LNCaP clone FGC (cell line): ENCODE measurements around the gene DNM3.

Source experiments
- DNase-seq: peaks from one replicate; pipeline ENCODE4 v3.0.0-alpha.2; 2011; ENCODE audit warnings: low read depth
- H3K4me3 ChIP-seq: 2 replicates; pipeline ENCODE4 v1.5.1; 2011; ENCODE audit warnings: mild to moderate bottlenecking, low read depth, low read length, control low read depth
- CTCF ChIP-seq: IDR thresholded peaks from 2 replicates; pipeline ENCODE4 v1.5.1; 2012; ENCODE audit warnings: mild to moderate bottlenecking; ENCODE audit not compliant: control insufficient read depth, insufficient read depth; ENCODE audit errors: extremely low read depth

The DNM3 gene

GRCh38 chr1:172251486-172251885 is 410.2 kb downstream of the DNM3 start:
- TF ChIP-seq CTCF, result no peak
- no peak overlapping the region for H3K4me3 ChIP-seq
- no peak for DNase-seq

DNA sequence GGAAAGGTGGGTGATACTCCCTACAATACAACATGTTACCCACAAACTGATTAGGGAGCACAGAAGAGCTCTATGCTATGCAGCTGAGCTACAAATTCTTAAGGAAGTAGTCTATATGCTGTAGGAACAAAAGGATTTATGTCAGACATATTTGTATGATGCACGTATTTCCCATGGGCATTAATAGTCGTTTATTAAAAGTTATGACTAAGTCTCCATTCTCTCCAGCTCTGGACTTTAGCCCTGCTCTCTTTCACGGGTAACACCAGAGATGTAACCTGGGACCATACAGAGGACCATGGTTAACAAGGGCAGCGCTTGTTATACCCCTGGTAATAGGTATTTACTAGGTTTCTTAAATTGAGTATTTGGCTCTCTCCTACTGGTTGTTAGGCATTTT is 411.0 kb downstream of the DNM3 start:
- no peak overlapping the region for H3K4me3 ChIP-seq
- DNase-seq, result no peak
- TF ChIP-seq CTCF, result no peak

- no peak for TF ChIP-seq CTCF
Observed at GRCh38 chr1:172252958-172253357, 411.7 kb downstream of the DNM3 start.

DNA sequence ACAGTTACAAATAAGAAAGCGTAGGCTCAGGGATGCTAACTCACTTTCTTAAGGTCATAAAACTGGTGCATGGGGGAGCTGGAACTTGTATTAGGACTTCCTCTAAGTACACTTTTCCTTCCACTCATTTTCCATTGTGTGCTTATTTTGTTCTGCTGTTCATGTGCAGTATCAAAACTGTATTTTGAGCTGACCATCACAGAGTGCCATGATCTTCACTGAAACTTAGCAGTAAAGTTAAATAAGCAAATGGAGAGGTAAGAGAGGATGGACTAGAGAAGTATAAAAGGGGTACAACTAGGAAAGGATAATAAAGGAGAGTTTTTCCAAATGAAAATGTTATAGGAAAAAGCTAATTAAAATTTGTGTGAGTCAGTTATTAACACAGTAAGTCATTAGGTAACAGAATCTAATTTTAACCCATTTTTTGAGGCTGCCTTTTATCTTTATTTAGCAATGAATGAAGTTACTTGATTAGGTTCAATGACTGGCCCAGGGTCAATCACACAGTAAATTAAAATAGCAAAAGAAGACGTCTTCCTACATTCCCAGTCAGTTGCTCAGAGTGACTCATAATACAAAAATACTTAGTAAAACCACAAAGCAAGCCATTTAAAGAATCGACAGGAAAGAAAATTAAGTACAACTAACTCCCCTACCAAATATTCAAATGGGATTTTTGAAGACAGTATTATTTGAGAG is 413.4 kb downstream of the DNM3 start:
- DNase-seq, result no peak
- H3K4me3 ChIP-seq, result no peak overlapping the region
- TF ChIP-seq CTCF, result no peak

More at GRCh38 chr1:172252958-172253357, 411.7 kb downstream of the DNM3 start:
- DNase-seq, result no peak
- no peak overlapping the region for H3K4me3 ChIP-seq

- TF ChIP-seq CTCF, result no peak
- H3K4me3 ChIP-seq, result no peak overlapping the region
- DNase-seq, result no peak
Observed at GRCh38 chr1:172255223-172255560, 413.9 kb downstream of the DNM3 start.

GRCh38 chr1:172265905-172266304 is 424.6 kb downstream of the DNM3 start:
- H3K4me3 ChIP-seq, result no peak overlapping the region
- DNase-seq, result no peak
- TF ChIP-seq CTCF, result no peak

DNA sequence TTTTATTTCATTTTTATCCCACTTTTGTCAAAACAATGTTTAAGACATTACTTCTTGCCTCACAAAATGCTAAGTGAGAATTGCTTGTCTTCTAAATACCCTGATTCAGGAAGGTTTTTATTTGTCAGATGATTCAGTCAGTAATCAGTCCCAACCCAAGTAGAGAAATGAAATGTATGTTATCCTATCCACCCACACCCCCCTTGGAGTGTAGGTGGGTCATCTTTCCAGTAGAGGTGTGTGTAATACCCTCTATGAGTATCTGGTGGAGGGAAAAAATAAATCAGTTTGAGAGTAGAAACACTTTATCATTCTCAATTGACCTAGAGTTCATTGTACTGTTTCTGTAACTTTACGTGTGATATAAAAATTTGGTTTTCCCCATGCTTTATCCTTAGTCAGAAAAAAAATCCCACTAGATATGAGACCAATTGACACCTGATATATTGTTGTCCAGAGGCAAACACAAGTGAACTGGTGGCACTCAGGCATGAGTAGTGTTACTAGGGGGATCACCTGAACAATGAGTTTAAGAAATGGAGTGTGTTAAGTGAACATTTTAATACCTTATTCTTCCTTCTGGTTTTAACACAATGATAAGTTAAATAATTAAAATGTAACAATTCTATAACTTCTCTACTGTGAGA is 425.4 kb downstream of the DNM3 start:
- no peak for TF ChIP-seq CTCF
- no peak for DNase-seq
- H3K4me3 ChIP-seq, result no peak overlapping the region
